GM19397 (cell line): ENCODE measurements around the gene THAP3.

Source experiments
- ATAC-seq: cut with Tn5 transposase; IDR thresholded peaks from one replicate; pipeline ENCODE4 v1.9.1; 2021; ENCODE audit warnings: mild to moderate bottlenecking, moderate library complexity; ENCODE audit not compliant: unreplicated experiment

Gene THAP3, protein sequence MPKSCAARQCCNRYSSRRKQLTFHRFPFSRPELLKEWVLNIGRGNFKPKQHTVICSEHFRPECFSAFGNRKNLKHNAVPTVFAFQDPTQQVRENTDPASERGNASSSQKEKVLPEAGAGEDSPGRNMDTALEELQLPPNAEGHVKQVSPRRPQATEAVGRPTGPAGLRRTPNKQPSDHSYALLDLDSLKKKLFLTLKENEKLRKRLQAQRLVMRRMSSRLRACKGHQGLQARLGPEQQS

DNA sequence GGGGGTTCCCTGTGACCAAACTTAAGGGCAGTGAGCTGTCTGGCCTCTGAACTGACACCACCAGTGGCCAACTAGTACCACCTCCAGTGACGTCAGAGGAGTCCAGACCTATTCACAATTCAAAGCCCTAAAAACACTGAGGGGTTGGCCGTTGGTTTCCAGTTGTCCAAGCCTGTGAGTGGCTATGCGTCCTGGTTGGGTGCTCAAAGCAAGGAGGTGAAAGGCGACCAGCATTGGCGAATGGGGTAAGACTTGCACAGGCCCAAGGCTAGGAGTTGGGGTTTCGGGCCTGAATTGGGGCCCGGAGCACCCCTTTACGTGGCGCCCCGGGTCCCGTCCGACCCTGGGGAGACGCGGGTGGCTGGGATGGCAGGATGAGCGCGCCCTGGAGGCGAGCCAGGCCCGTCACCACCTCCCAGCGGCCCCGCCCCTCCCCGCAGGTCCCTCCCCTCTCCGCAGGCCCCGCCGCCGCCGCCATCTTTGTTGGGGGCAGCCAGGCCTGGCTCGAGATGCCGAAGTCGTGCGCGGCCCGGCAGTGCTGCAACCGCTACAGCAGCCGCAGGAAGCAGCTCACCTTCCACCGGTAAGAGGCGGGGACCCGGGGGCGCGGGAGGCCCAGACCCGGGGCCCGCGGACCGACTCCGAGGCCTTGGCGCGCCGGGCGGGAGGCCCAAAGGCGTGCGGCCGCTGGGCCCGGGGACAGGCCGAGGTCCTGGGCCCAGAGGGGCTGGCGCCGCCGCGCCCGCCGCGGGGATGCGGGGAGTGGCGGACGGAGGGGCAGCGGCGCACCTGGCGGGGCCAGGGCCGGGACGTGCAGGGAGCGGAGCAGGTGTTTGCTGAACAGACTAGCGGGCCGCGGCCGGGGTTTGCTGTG lies at the start of gene THAP3:
TSS of gene THAP3 (plus strand) at position 159 of the 874 bp plus-strand sequence. CDS start at position 510, 351 bp downstream.
- ATAC-seq: peak; percentile 88

DNA sequence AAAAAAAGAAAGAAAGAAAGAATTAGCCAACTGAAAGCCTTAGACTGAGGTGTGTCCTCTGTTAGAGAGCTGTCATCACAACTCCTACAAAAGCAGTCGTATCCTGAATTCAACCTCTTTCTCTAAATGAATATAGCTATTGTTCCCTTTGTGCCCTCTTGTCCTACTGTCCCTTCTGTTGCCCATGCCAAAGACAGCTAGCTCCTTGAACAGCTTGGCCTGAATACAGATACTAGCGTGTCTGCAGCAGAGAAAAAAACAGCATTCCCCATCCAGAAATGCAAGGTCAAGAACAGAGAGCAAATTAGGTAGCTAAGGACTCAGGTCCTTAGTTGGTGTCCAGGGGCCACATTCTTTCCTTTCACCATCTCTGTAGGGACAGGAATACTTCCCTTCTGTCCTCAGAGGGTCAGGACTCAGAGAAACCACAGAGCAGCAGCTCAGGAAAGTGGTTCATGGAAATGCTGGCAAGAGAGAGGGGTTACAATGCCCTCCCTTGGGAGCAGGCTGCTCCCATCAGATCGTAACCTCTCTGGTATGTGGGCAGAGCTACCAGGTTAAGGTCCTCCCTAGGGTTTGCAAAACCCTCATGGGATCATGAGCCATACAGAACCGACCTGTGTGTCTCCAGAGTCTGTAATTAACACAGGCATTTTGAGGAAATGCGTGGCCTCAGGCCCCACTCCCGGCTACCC lies 46.7 kb upstream of the THAP3 start:
- ATAC-seq: no peak

DNA sequence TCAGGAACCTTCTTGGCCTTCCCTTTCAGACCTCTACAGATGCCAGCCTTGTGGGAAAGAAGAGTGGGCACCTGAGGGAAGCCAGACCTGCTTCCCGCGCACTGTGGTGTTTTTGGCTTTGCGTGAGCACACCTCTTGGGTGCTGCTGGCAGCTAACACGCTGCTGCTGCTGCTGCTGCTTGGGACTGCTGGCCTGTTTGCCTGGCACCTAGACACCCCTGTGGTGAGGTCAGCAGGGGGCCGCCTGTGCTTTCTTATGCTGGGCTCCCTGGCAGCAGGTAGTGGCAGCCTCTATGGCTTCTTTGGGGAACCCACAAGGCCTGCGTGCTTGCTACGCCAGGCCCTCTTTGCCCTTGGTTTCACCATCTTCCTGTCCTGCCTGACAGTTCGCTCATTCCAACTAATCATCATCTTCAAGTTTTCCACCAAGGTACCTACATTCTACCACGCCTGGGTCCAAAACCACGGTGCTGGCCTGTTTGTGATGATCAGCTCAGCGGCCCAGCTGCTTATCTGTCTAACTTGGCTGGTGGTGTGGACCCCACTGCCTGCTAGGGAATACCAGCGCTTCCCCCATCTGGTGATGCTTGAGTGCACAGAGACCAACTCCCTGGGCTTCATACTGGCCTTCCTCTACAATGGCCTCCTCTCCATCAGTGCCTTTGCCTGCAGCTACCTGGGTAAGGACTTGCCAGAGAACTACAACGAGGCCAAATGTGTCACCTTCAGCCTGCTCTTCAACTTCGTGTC lies 45.9 kb upstream of the THAP3 start:
- no peak for ATAC-seq

DNA sequence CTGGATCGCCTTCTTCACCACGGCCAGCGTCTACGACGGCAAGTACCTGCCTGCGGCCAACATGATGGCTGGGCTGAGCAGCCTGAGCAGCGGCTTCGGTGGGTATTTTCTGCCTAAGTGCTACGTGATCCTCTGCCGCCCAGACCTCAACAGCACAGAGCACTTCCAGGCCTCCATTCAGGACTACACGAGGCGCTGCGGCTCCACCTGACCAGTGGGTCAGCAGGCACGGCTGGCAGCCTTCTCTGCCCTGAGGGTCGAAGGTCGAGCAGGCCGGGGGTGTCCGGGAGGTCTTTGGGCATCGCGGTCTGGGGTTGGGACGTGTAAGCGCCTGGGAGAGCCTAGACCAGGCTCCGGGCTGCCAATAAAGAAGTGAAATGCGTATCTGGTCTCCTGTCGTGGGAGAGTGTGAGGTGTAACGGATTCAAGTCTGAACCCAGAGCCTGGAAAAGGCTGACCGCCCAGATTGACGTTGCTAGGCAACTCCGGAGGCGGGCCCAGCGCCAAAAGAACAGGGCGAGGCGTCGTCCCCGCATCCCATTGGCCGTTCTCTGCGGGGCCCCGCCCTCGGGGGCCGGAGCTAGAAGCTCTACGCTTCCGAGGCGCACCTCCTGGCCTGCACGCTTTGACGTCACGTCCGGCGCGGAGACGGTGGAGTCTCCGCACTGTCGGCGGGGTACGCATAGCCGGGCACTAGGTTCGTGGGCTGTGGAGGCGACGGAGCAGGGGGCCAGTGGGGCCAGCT lies 45.1 kb upstream of the THAP3 start, which contains the start of gene ZBTB48:
TSS of gene ZBTB48 (plus strand) at position 621 of the 745 bp plus-strand sequence. CDS start 616 bp downstream, outside the sequence.
- peak; percentile 95 for ATAC-seq

DNA sequence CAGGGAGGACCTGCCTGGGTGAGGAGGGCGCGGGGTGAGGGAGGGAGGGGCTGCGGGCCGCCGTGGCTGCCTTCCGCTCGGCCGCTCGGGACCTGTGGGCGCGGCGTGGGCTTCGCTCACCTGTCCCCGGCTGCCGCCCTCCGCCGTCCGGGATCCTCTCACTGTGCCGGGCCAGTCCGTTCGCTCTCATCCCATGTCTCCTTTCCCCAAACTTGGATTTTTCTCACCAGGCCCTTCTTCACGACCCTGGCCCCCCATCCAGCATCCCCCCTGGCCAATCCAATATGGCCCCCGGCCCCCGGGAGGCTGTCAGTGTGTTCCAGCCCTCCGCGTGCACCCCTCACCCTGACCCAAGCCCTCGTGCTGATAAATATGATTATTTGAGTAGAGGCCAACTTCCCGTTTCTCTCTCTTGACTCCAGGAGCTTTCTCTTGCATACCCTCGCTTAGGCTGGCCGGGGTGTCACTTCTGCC lies 44.5 kb upstream of the THAP3 start:
- no peak for ATAC-seq

DNA sequence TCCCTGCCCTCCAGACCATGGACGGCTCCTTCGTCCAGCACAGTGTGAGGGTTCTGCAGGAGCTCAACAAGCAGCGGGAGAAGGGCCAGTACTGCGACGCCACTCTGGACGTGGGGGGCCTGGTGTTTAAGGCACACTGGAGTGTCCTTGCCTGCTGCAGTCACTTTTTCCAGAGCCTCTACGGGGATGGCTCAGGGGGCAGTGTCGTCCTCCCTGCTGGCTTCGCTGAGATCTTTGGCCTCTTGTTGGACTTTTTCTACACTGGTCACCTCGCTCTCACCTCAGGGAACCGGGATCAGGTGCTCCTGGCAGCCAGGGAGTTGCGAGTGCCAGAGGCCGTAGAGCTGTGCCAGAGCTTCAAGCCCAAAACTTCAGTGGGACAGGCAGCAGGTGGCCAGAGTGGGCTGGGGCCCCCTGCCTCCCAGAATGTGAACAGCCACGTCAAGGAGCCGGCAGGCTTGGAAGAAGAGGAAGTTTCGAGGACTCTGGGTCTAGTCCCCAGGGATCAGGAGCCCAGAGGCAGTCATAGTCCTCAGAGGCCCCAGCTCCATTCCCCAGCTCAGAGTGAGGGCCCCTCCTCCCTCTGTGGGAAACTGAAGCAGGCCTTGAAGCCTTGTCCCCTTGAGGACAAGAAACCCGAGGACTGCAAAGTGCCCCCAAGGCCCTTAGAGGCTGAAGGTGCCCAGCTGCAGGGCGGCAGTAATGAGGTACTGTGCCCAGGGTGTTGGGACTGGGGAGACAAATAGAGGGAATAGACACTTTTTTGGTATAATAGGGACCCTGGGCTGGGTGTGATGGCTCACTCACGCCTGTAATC lies 43.9 kb upstream of the THAP3 start:
- no peak for ATAC-seq

DNA sequence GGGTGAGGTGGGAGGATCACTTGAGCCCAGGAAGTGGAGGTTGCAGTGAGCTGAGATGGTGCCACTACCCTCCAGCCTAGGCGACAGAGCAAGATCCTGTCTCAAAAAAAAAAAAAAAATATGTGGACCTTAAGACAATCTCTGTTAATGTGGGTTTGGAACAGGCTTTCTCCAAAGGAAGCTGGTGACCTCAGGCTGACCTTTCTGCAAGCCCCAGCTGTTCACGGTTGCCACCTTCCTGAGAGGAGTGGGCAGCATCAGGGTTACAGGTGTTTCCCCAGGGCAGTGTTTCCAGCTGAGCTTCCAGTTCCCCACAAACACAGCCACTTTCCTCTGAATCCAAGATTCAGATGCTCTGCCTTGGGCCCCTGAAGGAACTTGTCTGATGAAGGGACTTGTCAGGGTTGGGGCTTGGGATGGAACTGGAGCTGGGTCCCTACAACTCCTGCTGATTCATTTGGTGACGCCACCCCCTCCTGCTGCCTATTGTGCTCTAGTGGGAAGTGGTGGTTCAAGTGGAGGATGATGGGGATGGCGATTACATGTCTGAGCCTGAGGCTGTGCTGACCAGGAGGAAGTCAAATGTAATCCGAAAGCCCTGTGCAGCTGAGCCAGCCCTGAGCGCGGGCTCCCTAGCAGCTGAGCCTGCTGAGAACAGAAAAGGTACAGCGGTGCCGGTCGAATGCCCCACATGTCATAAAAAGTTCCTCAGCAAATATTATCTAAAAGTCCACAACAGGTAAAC lies 42.9 kb upstream of the THAP3 start:
- no peak for ATAC-seq

DNA sequence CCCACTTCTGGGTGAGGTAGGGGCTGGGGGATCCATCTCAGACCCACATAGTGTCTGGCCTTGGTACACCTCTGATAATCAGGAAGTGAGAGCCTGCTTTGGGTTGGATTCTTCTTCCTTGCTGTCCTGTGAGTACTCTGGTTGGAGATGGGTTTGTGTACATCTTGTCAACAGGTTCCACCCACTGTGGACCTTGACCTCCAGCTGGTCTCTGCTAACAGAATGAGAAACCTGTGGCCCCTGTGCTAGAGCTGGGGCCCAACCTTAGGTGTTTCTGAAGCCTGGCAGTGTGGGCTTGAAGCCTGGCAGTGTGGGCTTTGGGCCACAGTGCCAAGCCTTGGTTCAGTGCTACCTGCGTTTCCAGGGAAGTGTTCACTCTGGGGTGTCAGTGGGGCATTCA lies 42.3 kb upstream of the THAP3 start:
- no peak for ATAC-seq

DNA sequence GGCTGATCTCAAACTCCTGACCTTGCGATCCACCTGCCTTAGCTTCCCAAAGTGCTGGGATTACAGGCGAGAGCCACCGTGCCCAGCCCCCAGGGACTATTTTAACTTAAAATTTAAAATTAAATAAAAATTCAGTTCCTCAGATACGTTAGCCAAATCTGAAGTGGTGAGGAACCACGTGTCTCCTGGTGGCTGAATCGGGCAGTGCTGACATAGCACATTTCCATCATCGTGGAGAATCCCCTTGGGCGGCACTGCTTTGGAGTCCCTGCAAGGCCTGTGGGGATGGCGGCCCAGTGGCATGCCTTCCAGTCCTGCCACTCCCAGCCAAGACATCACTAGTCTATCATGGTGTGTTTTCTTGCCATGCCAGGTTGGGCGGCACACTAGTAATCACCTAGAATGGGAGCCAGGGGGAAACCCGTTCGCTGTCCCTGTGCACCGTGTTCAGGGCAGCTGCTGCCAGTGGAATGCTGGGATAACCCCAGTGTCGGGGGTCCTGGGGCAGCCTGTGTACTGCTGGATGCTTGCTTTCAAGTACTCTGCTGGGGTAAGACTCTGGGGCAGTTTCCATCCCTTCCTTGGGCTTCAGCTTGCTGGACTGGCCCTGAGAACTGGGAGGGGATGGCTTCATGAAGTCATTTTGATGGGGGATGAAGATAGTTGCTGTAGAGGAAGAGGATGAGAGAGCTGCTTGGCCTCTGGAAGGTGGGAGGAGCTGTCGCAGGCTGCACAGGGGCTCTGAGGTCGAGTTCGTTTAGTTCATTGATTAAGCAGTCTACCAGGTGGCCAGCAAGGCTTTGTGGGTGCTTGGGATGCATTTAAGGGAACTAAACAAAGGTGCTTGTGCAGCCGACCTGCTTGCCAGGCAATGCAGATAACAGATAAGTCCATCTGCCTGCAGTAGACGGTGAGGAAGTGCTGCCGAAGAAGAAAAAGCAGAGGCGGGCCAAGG lies 40.3 kb upstream of the THAP3 start:
- no peak for ATAC-seq

DNA sequence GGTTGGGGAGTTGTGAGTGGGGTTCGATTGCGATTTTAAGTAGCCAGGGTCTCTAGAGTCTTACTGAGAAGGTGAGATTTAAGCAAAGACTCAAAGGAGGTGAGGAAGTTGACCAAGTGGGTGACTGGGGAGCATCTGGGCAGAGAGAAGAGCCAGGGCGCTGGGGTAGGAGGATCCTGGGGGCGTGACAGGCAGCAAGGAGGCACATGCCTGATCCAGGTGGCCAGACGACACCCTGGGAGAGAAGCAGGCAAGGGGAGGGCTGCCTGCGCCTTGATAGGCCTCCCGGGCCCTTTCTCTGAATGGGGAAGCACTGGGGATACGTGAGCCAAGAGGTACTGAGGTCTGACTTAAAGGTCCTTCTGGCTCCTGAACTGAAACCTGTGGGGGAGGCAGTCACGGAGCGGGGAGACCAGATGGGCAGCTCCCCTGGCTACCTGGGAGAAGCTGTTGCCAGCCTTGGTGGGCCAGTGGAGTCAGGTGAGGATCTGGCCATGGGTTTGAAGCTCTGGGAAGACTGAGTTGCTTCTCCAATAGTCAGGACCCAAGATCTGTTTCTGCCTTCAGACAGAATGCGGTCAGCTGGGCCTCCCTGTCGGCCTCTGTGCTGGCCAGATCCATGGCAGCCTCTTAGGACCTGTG lies 39.5 kb upstream of the THAP3 start:
- ATAC-seq: no peak

DNA sequence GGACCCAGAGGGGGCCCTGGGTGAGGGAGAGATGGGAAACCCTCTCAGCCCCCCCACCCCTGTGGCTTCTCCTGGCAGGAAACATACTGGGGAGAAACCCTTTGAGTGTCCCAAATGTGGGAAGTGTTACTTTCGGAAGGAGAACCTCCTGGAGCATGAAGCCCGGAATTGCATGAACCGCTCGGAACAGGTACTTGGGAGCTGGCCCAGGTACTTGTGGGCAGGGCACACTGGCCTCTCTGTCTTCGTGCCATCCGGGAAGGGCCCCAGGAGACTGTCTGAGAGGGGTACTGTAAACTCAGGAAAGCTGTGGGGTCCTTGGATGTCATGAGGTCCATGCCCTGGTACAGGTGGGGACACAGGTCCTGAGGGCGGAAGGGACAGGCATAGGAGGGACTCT lies 38.8 kb upstream of the THAP3 start:
- no peak for ATAC-seq

DNA sequence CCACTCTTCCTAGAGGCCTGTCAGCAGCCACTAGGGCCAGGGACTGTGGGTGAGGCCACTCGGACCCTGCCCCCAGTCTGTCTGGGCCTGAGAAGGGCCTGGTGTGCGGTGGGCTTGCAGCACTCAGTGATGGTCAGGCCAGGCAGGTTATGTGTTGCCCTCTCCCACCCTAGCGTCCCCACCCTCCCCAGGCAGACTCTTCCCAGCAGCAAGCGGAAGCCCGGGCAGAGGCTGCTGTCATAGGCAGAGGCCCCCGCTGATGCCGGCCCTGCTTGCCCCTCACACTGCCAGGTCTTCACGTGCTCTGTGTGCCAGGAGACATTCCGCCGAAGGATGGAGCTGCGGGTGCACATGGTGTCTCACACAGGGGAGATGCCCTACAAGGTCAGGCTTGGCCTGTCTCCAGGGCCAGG lies 38.3 kb upstream of the THAP3 start:
- ATAC-seq: no peak

DNA sequence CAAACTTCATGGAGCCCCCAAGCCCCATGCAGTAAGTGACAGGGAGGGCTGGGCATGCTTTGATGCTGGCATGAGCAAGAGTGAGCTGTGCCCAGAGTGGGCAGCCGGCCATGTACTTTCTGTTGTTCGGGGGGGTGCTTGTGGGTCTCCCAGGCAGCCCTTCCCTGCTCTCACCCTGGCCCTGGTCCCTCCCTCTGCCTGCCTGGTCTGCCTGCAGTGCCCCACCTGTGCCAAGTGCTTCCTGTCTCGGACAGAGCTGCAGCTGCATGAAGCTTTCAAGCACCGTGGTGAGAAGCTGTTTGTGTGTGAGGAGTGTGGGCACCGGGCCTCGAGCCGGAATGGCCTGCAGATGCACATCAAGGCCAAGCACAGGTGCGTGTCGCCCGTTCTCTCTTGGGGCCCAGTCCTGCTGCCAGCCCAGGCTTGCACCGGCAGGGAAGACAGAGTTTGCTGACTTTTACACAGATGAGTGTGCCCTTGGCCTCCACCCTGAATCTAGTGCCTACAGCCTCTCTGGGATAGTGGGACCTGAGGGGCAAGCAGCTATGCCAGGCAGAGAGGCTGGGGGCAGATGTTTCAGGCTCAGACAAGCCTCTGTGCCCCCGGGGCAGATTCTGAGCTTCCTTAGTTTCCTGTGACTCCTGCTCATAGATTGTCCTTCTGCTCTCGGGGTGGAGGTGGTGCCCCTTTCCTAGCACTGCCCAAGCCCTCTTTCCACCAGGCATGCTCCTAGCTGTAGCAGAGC lies 37.2 kb upstream of the THAP3 start:
- no peak for ATAC-seq

DNA sequence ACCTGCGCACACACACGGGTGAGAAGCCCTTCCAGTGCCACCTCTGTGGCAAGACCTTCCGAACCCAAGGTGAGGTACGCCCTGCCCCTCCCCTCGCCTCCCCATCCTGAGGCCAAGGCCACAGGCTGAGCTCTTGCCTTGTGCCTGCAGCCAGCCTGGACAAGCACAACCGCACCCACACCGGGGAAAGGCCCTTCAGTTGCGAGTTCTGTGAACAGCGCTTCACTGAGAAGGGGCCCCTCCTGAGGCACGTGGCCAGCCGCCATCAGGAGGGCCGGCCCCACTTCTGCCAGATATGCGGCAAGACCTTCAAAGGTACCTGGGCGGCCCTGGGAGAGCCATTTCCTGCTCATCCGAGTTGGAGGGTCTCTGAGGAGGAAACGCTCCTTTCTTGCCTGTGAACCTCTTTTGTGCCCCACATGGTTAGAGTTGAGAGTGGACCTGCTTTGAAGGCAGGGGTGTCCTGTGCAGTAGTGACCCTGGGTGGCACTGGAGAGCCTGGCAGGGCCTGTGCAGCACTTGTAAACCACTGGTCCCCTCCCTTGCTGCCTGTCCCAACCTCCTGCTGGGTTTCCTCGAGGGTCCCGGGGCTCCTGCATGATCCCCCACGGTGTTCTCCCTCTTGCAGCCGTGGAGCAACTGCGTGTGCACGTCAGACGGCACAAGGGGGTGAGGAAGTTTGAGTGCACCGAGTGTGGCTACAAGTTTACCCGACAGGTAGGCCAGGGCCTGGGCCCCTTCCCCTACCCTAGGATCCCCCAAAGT lies 36.4 kb upstream of the THAP3 start:
- no peak for ATAC-seq

DNA sequence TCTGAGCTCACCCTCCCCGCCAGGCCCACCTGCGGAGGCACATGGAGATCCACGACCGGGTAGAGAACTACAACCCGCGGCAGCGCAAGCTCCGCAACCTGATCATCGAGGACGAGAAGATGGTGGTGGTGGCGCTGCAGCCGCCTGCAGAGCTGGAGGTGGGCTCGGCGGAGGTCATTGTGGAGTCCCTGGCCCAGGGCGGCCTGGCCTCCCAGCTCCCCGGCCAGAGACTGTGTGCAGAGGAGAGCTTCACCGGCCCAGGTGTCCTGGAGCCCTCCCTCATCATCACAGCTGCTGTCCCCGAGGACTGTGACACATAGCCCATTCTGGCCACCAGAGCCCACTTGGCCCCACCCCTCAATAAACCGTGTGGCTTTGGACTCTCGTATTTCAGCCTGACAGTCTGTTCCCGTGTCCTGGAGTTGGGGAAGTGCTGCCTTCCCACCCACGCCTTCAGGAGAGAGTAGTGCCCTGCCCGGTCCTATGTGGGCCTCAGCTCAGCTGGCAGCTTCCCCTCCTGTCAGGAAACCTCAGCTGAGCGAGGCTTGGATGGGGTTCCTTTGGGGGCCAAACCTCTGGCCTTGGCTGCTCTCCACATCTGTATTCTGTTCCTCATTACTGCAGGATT lies 35.7 kb upstream of the THAP3 start:
- ATAC-seq: no peak
